HTERT RPE-1 (cell line): ENCODE measurements around the gene PIAS3.
"Not testable (repeated sequence)": the region's sequence is repeated elsewhere in the genome, so short reads cannot be mapped to it uniquely, and the experiment has no call there.

ENCODE experiments used
- in situ Hi-C: fragments of 300-500 bp; cut with MboI; formaldehyde crosslinking; loops from 4 replicates; pipeline ENCODE4 v1.14.3; 2020; ENCODE audit warnings: low sequenced_read_pairs

Gene PIAS3

DNA sequence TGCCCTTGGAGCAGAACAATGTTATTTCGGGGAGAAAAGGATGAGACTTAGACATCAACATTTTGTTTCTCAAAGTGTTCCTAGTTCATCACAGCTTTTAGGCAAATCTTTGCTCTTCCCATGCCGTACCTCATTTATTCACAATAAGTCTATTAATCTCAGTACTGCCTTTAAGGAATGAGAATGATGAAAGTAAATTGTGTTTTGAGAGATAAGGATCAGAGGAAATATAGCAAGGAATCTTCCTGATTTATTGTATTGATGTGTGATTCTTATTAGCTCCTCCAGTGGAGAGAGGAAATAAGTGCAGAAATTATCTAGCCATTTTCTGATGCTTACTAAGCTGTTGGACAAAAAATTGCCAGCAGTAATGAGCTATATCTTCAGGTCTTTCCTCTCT, 32.9 kb downstream of the PIAS3 start:
- in situ Hi-C loops: no loop called here

DNA sequence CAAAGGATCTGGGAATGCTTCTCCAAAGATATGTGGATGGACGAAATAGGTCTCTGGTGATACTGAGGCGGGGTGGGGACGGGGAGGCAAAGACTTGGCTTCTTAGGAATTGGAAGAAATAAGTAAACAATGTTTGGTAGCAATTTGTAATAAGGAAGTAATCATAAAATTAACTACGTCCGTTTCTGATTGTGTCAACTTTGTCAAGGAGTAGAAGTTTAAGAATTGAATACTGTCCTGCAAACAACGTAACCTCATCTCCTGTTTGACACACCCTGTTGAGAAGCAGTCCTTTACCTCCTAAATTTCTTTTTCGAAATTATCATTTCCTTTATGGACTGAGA, 34.4 kb downstream of the PIAS3 start:
- in situ Hi-C loops: no loop called here

DNA sequence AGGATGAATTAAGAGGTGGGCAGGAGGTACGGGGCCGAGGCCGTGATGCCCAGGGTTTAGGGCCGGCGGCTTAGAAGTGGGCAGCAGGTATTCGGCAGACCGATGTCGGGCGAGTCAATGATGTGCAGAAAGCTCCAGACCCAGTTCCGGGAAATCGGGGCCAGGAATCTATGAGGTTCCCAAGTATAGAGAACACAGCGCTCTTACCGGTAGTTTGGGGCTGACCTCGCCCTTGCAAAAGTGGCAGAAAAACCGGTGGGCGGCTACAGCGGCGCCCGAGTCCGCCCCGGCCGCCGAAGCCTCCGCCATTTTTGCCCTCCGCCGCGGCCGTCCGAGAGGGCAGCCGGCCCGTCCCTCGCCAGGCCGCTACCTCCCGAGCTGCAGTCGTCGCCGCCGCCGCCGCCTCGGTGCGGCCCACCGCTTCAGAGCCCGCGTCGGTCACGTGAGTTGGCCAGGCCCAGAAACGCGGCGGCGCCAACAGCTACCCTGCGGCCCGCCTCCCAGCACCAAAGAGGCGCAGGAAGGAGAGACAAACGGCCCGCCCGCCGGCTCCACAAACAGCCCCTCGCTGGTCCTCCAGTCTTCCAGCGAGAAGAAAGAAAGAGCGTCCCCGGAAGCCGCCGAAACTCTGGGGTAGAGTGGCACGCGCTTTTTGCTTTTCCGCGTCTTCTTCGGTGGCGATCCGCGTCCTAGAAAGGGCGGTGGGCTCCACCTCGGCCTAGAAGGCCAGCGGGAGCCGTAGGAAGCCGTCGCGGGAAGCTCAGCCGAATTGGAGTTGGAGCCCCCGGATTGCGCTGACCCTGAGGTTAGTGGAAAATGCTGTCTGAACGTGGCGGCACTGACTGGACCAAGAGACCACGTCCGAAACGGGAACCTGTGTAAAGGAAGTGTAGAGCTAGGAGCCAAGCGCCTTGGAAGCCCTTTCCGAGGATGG, 35.0 kb downstream of the PIAS3 start, which contains the start of the genes POLR3C and RNF115:
POLR3C (plus strand) TSS at position 636 of the 934 bp plus-strand sequence. CDS start 1,577 bp downstream, outside the sequence.
RNF115 (minus strand) TSS at position 531 of the 934 bp plus-strand sequence; CDS start at position 309, 222 bp downstream.
- in situ Hi-C loops: no loop called here

DNA sequence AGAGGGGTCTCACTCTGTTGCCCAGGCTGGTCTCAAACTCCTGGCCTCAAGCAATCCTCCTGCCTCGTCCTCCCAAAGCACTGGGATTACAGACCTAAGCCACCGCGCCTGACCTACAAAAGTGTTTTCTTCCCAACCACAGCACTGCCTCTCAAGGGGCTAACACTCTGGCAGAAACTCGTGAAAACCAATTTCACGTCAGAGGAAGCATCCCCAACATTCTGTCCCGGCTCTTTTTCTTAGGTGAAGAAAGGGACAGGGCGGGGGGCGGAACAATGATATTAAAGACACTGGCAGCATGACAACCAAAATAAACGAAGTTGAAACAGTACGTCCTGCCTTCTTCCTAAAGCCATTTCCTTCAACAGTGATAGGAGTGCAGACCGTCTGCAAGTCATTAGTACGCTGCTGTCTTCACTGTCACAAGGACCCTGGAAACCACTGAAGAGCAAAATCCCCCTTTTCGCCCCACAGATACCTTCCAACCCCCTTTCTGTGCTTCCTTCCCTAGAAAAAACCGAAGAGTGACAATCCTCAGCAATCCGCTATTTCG, 36.0 kb downstream of the PIAS3 start:
- in situ Hi-C loops: not testable (repeated sequence)

DNA sequence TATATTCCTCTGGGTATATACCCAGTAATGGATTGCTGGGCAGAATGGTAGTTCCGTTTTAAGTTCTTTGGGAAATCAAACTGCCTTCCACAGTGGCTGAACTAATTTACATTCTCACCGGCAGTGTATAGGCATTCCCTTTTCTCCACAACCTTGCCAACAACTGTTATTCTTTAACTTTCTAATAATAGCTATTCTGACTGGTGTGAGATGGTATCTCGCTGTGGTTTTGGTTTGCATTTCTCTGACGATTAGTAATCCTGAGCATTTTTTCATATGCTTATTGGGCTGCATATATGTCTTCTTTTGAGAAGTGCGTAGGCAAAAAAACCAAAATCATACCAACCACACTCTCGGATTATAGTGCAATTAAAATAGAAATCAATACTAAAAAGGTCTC, 40.8 kb downstream of the PIAS3 start:
- in situ Hi-C loops: not testable (repeated sequence)

DNA sequence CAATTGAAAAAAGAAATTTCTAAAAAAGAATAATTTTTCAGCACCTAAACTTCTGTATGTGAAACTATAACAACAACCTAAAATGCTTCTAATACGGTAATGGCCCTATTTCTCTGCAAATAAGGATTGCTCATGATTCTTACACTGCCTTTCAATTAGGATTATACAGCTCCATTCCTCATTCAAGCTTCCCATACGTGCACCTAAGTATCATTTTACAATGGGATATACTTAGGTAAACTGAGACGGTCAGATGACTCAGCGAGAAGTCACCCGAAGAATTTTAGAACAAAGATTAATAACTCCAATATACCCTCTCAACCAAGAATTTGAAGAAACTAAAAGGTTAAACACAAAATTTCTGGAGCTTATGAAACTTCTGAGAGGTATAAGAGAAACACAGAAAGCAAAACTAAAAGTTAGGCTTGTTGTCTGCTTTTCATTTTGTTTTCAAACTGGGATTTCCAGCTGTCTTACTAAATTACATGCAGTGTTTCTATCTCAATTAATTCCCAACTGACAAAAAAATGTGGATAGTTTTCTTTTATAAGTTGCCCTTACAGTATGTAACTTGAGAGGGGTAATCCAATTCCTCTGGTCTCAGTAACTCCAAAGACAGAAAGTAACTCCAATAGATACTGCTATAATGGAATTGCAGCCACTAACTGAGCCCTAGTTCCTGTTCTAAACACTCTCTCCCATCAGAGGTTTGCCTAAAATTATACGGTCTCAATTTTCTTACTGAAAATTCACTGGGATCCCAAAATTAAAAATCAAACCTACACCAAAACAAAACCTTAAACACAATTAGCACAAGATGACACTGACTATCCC, 45.7 kb downstream of the PIAS3 start:
- in situ Hi-C loops: not testable (repeated sequence)

DNA sequence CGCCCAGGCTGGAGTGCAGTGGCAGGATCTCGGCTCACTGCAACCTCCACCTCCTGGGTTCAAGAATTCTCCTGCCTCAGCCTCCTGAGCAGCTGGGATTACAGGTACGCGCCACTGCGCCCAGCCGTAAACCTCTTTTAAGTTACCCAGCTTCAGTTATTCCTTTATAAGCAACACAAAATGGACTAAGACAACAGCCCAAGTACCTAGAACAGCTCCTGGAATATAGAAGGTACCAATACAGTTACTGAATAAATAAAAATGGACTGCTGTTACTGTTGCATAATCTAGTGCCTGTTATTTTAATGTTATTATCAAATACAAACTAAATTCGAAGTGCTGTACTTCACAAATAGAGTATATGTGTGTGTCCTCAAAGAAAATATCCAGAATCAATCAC, 52.0 kb downstream of the PIAS3 start:
- in situ Hi-C loops: no loop called here

DNA sequence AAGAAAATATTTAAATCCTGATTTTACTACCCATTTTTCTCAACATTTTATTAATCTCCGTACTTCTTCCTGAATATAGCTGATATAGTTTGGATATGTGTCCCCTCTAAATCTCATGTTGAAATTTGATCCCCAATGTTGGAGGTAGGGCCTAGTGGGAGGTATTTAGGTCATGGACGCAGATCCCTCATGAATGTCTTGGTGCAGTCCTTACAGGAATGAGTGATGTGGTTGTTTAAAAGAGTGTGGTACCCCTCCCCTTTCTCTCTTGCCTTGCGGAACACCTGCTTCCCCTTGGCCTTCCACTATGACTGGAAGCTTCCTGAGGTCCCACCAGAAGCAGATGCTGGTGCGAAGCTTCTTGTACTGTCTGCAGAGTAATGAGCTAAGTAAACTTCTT, 52.5 kb downstream of the PIAS3 start:
- in situ Hi-C loops: no loop called here

DNA sequence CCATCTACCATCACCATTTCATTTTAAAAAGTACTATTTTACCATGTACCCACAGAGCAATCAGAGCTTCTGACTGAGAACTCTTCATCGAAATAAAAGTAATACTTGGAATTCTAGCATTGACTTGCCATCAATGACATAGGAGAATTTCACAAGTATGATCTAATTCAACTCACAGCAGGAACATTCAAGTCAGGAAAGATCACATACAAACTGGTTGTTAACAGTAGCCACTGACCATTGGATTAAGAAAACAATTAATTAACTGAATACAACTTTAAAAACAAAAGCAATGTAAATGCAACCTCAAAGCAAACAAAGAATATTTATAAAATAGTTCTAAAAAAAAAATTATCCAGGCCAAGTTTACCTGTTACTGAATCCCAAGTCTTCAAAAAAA, 53.8 kb downstream of the PIAS3 start:
- in situ Hi-C loops: no loop called here

DNA sequence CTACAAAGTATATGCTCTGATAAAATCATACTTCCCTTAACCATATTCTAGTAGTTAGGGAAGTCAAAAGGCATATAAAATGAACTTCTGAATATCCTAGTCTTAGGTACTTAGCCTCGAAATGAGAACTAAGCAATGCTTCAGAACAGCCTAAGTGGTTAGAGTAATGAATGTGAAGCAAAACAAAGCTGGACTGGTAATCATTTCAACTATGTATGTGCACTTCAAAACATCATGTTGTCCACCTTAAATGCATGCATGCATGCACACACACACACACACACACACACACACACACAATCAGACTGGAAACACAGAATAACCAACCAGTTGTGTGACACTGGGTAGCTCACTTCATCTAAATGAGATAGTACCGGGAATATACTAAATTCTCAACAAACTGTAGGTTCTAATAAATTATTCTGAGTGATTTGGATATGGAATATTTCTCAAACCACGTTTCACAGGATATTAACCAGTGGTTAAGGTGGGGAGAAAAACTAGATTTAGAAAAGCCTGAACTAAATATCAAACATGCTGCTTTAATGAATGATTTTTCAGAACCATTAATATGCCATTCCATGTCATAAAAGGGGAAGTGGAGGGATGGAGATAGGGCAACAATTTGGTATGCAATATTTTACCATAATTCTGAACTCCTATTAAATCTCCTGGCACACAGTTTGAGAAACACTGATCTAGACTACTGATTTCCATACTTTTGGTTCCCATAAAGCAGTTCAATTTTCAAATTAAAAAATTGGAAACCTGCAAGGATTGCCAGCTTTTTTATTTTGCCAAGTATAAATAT, 54.4 kb downstream of the PIAS3 start:
- in situ Hi-C loops: no loop called here

DNA sequence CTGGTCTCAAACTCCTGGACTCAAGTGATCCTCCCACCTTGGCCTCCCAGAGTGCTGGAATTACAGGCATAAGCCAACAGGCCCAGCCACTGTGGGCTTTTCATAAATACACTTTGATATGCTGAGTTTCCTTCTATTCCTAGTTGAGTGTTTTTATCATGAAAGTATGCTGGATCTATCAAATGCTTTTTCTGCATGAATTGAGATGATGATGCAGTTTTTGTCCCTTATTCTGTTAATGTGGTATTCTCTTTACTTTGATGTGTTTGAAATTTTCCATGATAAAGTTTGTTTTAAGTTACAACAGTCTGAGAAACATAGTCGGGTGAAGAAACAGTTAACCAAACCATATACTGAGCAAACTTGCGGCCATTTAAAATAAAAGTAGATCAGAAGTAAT, 59.1 kb downstream of the PIAS3 start:
- in situ Hi-C loops: no loop called here
